Thoracic aorta (tissue), 2 donors: Measurements from ENCODE around the gene EPHB2. TPM values are rescaled to one million over a fixed set of nuclear protein-coding genes. Genes with fewer than 3 reads are reported as not detected.

Source experiments
- ATAC-seq: fragments of 150-250 bp; one replicate; pipeline ENCODE4 v1.8.0; 2017; ENCODE audit warnings: low read depth; ENCODE audit not compliant: insufficient number of reproducible peaks, low FRiP score
- DNase-seq: peaks from one replicate; pipeline ENCODE4 v3.0.0-alpha.2; 2020; ENCODE audit warnings: low spot score
- H3K27ac ChIP-seq, 2 donors: fragments of 200-600 bp; sonication (generic); 1 replicate in 1 of 2; 2 replicates in 1 of 2; pipeline ENCODE4 v1.5.1; 2016; ENCODE audit warnings: mild to moderate bottlenecking in 2 of 2, moderate library complexity in 2 of 2
- H3K27me3 ChIP-seq: fragments of 200-600 bp; sonication (generic); replicated peaks from 2 replicates; pipeline ENCODE4 v1.6.0; 2016; ENCODE audit warnings: mild to moderate bottlenecking; ENCODE audit not compliant: insufficient read depth
- H3K36me3 ChIP-seq: fragments of 200-600 bp; sonication (generic); one replicate; pipeline ENCODE4 v1.5.1; 2016
- H3K4me1 ChIP-seq, 2 donors: fragments of 200-600 bp; sonication (generic); 1 replicate in 1 of 2; 2 replicates in 1 of 2; pipeline versions ENCODE4 v1.5.1 to v1.6.0; 2016; ENCODE audit warnings: low read depth in 2 of 2, mild to moderate bottlenecking in 1 of 2; ENCODE audit not compliant: control insufficient read depth in 1 of 2
- H3K4me3 ChIP-seq: fragments of 200-600 bp; sonication (generic); 2 replicates; pipeline ENCODE4 v1.5.1; 2016; ENCODE audit warnings: mild to moderate bottlenecking
- H3K9me3 ChIP-seq: fragments of 200-600 bp; sonication (generic); 2 replicates; pipeline ENCODE4 v1.5.1; 2016
- total RNA-seq, 2 donors: library from RNA; depleted of rRNA; stranded (reverse); fragments of >200 nt; gene quantifications; one replicate each; pipeline versions ENCODE4 v1.1.0 to v1.2.3, GENCODE V29; 2016
- TF ChIP-seq, protein P1 (sequence below): fragments of 200-600 bp; sonication (generic); IDR thresholded peaks from one replicate; pipeline ENCODE4 v1.5.1; 2019; ENCODE audit warnings: antibody characterized with exemption

EPHB2 gene
- total RNA-seq, 2 donors from 2014 or later = 9.3 to 10.0 TPM

- ATAC-seq (no peak), DNase-seq (no peak)
- H3K4me1 ChIP-seq = peaks cover 0 to 28% of the 10 kb centered on the region in 2 donors
- TF ChIP-seq, protein P1, sequence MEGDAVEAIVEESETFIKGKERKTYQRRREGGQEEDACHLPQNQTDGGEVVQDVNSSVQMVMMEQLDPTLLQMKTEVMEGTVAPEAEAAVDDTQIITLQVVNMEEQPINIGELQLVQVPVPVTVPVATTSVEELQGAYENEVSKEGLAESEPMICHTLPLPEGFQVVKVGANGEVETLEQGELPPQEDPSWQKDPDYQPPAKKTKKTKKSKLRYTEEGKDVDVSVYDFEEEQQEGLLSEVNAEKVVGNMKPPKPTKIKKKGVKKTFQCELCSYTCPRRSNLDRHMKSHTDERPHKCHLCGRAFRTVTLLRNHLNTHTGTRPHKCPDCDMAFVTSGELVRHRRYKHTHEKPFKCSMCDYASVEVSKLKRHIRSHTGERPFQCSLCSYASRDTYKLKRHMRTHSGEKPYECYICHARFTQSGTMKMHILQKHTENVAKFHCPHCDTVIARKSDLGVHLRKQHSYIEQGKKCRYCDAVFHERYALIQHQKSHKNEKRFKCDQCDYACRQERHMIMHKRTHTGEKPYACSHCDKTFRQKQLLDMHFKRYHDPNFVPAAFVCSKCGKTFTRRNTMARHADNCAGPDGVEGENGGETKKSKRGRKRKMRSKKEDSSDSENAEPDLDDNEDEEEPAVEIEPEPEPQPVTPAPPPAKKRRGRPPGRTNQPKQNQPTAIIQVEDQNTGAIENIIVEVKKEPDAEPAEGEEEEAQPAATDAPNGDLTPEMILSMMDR = no peak
- no peaks in the 10 kb centered on the region for H3K27me3 ChIP-seq
- no peak overlapping the region for H3K4me3 ChIP-seq
- peak overlapping the region; percentile 64 to 77 for H3K27ac ChIP-seq
- no peaks in the 10 kb centered on the region for H3K9me3 ChIP-seq
- no peaks in the 10 kb centered on the region for H3K36me3 ChIP-seq
Measured at GRCh38 chr1:22816067-22816775, 105.6 kb downstream of the EPHB2 start.

- Histone ChIP-seq H3K4me3 (no peak overlapping the region), H3K4me1 (peaks cover 0 to 28% of the 10 kb centered on the region in 2 donors), H3K27me3 (no peaks in the 10 kb centered on the region), H3K36me3 (no peaks in the 10 kb centered on the region), H3K27ac (peak overlapping the region in 1 of 2 donors; percentile 64), H3K9me3 (no peaks in the 10 kb centered on the region)
- TF ChIP-seq, protein P1 = no peak
- DNase-seq (no peak), ATAC-seq (no peak)
Measured at GRCh38 chr1:22816803-22817202, 106.2 kb downstream of the EPHB2 start.

DNA sequence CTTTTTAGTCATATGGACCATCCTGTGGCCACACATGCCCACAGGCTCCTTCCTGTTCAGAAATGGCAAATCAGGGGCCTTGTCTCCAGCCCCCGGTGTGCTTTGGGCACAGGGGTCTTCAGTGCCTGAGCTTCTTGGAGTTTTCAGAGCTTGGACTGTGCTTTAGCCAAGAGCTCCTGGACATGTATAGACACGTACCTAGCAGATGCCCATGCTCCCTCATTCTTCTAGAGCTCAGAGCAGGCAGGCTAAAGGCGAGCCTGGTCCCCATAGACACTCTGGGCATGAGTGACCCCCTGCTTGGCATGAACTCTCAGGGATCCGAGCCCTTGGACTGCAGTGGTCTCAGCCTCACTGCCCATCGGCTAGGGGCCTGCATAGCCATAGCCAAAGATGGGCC is 106.8 kb downstream of the EPHB2 start:
- Histone ChIP-seq H3K27me3 (no peaks in the 10 kb centered on the region), H3K27ac (no peak overlapping the region), H3K9me3 (no peaks in the 10 kb centered on the region), H3K36me3 (no peaks in the 10 kb centered on the region), H3K4me1 (peaks cover 0 to 28% of the 10 kb centered on the region in 2 donors), H3K4me3 (no peak overlapping the region)
- TF ChIP-seq, protein P1 = no peak
- DNase-seq = no peak
- no peak for ATAC-seq

GRCh38 chr1:22818061-22818770 is 107.6 kb downstream of the EPHB2 start:
- no peaks in the 10 kb centered on the region for H3K27me3 ChIP-seq
- H3K9me3 ChIP-seq = no peaks in the 10 kb centered on the region
- peaks cover 0 to 28% of the 10 kb centered on the region in 2 donors for H3K4me1 ChIP-seq
- H3K27ac ChIP-seq = no peak overlapping the region
- H3K4me3 ChIP-seq = no peak overlapping the region
- ATAC-seq (no peak), DNase-seq (no peak)
- H3K36me3 ChIP-seq = no peaks in the 10 kb centered on the region
- TF ChIP-seq, protein P1 = no peak

DNA sequence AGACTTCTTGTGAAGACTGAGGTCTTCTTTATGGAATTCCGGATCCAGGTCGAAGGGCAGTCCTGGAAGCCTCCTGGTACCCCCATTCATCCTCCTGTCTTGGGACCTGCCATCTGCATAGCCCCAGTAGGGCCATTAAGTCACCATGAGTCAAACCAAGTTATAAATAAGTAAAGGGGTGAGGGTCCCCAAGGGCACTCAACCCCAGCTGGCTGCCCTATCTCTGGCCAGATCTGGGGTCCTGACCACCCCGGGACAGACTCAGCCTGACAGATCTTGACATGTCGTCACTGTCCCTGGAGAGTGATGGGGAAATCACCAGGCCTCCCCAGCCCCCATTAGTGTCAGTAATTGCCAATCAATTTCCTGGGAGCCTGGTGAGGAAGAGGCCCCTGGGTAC is 108.7 kb downstream of the EPHB2 start:
- Histone ChIP-seq H3K4me1 (peaks cover 0 to 24% of the 10 kb centered on the region in 2 donors), H3K36me3 (no peaks in the 10 kb centered on the region), H3K27me3 (no peaks in the 10 kb centered on the region), H3K9me3 (no peaks in the 10 kb centered on the region), H3K27ac (no peak overlapping the region), H3K4me3 (no peak overlapping the region)
- DNase-seq = no peak
- ATAC-seq = no peak
- TF ChIP-seq, protein P1 = no peak
